ENCODE data around the gene IL18R1.

IL18R1 gene

GRCh38 chr2:102392942-102393341 lies 37.3 kb downstream of the IL18R1 start:
- peak; percentile 34 for DNase-seq

DNA sequence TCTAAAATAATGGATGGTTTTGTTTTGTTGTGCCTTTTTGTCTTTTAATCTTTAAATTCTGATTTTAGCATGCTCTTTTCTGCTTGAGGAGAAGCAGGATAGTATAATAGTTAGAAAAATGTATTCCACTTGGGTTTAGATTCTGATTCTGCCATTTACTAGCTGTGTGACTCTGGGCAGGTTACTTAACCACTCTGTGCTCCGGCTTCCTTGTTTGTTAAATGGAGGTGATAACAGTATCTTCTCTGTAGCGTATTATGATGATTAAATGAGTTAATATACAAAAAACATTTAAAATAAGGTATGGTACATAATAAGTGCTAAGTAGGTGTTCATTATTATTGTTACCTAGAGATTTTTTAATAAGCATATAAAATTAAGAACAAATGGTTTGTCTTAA lies 40.4 kb downstream of the IL18R1 start:
- DNase-seq, result no peak

DNA sequence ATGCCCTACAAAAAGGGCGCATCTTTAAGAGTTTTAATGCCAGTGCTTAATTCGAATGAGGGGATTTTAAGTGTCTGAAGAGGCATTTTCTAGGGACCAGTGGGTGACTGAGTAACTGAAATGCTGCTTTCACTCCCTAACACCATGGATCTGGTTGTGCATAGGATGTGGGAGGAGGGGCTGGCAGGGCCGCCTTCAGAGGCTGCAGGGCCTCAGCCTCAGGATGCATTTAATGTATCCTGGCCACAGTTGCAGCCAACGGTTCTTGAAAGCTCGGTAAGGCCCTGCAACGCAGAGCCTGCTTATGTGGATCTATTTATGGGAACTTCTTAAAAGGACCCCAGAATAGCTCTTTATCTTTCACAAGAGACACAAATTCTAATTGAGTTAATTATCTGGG lies 41.6 kb downstream of the IL18R1 start:
- no peak for DNase-seq

DNA sequence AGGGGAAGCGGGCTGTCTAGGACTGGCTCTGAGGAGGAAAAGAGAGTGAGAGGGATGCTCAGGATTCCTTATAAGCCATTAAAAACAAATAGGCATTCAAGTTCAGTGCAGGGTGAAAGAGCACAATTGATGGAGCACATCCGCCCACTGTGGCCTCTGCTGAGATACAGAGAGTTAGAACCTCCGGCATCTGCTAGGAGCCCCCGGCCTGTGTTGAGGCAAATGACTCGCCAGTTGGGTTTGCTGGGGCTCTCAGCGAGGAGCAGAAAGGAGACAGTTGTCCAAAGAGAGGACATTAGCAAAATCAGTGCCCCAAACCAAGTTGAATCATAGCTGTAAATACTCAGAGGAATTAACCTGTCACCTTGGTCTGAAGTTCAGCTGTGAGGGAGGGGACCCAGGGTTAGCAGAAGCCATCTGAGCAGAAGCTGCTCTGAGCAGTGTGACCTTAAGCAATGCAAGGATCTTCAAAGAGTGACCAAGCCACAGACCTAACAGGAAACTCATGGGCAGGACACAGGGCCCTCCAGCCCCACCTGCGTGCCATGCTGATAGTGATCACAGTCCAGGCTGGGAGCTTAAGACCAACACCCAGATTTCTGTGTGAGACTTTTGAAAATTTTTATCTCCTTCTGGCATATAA lies 44.0 kb downstream of the IL18R1 start:
- DNase-seq, result no peak

- peak; percentile 18 for DNase-seq
These were observed 45.9 kb downstream of the IL18R1 start for GRCh38 chr2:102401456-102401855.

- no peak for DNase-seq
These were observed 46.3 kb downstream of the IL18R1 start for GRCh38 chr2:102401865-102402264.

DNA sequence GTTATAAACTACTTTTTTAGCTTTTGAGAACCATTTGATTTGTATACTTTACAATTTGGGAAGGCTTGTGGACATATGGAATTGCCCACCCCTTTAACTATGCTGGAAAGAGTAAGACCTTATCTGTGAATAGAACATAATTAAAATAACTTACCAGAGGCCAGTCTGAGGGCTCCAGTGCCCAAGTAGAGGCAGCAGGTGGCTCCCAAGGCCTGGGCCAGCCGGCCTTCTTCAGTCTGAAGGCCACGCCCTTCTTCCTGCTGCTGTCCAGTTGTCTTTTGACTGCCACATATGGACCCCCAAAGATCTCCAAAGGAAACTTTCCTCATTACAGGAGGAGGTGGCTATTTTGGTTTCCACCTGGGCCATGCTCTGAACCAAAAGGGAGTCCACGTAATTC lies 55.4 kb downstream of the IL18R1 start:
- no peak for DNase-seq

DNA sequence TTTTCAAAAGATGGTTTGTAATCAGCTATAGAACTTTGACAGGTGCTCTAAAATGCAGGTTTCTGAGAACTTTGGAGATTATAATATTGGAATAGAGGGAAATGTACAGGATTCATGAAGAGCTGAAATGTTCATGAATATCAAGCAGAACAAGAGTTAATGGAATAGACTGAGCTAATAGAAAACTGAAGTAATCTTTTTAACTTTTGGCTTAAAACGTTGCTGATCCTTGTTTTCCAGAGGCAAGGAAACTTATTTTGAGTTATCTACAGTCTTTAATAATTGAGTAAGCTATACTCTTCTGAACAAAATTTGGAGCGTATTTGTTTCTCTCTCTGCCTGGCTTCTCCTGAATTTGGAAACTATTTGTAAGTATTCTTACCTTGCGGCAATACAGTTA lies 56.6 kb downstream of the IL18R1 start:
- DNase-seq, result peak; percentile 39

DNA sequence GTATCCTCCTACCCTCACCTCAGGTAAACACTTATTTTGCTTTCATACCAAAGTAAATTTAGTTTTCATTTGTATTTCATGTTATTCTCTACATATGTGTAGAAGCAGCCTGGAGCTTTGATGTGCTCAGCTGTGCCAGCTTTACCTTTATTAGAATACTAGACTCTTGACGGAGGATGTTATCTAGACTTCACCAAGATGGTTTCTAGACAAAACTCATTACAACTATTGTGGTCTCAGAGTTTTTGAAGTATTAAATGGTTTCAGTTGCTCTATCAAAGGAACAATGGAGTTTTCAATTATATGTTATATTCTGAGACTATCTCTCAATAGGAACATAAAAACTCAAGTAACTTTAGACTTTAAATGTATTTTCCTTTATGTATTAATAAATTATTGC lies 62.4 kb downstream of the IL18R1 start:
- peak; percentile 67 for DNase-seq

DNA sequence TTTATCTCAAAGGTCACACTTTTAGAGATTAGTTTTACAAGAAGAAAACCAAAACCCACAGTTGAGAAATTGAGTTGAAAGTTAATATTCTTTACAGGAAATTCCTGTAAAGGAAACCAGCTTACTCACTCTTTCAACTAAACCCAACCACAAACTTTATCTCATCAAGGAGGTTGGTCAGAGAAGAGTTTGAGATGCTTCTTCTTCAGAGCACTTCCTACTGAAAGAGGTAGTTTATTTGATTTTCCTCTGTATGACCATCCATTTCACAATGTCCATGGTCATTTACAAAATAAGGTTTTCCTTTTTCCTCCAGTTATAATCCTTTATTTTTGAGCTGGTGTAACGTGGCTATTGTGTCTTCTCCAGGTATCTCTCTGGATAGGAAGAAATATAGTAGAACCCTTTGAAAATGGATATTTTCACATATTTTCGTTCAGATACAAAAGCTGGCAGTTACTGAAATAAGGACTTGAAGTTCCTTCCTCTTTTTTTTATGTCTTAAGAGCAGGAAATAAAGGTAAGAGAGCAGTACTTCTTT lies 62.9 kb downstream of the IL18R1 start:
- DNase-seq, result peak; percentile 95

- DNase-seq, result peak; percentile 77
These were observed 64.7 kb downstream of the IL18R1 start for GRCh38 chr2:102420290-102420689.

DNA sequence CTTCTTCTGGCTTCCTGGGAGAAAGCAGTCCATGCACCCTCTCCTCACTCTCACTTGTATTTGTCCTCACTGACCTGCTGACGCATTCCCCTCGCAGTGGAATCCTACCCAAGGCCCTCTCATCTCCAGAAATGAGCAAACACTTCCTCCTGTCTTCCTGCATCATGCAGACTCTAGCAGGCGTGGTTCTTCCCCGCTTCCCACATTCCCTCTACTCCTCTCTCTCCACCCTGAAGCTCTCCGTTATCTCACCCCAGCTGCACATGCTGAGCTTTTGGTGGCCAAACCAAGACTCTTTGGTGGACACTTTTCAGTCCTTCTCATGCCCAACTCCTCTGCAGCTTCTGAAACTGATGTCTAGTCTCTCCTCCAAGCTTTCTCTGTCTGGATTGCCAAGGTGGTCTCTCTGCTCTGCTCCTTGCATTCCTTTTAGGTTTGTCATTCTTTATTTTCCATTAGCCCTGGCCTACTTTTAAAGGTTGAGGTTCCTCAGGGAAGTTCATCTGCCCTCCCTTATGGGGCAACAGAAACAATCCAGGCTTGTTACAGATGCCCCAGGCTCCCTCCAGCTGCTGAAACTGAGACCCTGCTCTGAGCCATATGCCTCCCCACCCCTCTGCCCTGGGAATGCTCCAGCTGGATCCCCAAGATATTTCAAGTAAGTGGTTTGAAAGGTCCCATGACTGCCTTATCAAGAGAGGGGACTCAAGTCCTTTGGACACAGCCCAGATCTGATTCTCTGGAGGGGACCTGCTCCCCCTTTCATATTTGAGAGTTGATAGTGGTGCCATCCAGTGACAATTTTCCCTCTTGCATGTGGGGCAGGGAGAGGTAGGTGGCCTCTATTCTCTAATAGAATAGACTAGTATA lies 66.5 kb downstream of the IL18R1 start:
- peak; percentile 79 for DNase-seq

DNA sequence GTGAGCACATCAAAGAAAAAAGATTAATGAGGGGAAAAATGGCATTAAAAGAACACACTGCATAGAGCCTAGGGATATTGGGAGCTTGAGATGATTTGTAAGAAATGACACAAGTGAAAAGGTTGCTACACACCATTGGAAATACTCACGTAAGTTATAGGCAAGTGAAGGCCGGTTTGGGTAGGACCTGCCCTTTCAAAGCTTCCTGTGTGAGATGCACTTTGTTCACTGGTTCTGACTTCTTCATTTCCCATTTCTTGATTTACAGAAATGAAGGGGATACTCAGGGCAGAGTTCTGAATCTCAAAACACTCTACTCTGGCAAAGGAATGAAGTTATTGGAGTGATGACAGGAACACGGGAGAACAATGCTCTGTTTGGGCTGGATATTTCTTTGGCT lies 67.3 kb downstream of the IL18R1 start, which contains the start of gene IL18RAP:
IL18RAP (plus strand) TSS at position 251 of the 400 bp plus-strand sequence; CDS start at position 369, 118 bp downstream.
- DNase-seq, result no peak

- DNase-seq, result no peak
These were observed 67.8 kb downstream of the IL18R1 start for GRCh38 chr2:102423368-102423767.

- no peak for DNase-seq
These were observed 69.2 kb downstream of the IL18R1 start for GRCh38 chr2:102424754-102425153.

DNA sequence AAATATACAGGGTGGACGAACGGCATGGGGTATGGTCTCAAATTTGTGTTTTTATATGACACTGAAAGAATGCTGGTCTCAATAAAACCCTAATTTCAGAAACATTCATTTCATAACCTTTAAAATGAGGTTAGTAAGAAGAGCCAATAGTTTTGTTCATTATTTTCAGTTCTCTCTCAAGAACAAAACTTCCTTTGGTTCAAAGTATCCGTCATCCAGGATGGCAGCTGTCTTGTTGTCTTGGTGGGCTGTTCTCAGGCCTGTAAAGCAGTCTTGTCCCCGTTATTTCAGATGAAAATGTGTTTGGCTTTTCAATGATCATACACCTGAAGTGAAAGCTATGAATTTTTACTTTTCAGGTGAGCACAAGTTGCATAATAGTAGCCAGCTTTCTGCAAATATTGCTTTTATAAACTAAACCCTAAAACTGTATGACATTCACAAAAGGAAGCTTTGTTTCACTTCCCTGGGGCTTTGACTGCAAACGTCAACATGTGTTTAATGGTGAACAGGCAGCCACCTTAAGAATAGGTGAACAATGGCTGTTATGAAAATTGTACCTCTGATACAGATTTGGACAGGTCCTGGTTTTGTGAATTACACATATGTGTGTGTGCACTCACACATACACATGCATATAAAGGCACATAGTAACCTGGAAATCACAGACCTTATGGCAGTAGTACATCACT lies 70.0 kb downstream of the IL18R1 start:
- no peak for DNase-seq

DNA sequence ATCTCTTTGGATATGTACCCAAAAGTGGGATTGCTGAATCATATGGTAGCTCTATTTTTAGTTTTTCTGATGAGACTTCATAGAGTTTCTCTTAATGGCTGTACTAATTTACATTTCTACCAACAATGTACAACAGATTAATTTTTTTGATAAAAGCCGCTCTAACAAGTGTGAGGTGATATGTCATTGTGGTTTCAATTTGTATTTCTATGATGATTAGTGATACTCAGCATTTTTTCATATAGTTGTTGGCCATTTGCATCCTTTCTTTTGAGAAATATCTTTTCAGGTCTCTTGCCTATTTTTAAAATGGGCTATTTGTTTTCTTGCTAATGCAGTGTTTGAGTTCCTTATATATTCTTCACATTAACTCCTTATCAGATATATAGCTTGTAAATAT lies 71.7 kb downstream of the IL18R1 start:
- no peak for DNase-seq

DNA sequence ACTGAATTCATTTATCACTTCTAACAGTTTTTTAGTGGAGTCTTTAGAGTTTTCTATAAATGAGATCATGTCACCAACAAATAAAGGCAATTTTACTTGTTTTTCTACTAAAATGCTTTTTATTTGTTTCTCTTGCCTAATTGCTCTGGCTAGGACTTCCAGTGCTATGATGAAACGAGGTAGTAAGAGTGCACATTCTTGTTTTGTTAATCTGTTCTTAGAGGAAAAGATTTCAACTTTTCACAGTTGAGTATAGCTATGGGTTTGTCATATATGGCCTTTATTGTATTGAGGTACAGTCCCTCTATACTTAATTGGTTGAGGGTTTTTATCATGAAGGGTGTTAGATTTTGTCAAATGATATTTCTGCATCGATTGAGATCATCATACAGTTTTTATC lies 73.0 kb downstream of the IL18R1 start:
- DNase-seq, result no peak

GRCh38 chr2:102432386-102432785 lies 76.8 kb downstream of the IL18R1 start:
- DNase-seq, result no peak

DNA sequence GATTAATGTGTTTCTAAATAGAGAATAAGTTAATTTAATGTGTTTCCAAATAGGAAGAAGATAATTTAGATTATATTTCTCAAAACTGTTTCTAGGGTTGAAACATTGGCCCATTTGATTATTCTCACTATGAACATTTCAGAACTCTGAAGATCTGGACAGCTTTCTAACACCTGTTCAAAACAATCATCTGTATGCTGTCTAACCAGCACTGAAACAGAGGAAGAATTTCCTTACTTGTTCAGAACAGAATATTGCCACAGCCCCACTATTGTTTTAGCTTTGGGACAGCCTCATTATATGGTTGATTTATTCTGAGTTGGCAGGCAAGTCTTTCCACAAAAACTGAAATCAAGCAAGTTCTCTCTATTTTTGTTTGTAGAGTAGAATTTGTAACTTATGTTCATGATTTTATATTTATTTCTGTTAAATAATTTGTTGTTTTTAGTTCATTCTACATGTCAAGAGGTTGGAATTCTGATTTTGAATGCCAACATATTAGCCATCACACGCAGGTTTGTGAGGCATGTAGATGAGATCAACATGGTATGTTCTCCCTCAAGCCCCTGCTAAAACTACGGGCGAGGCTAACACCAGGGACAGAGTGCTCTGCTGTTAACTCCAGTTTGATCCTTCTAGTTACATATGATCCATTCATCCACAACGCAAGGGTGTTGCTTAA lies 78.5 kb downstream of the IL18R1 start:
- no peak for DNase-seq

GRCh38 chr2:102434655-102435381 lies 79.2 kb downstream of the IL18R1 start:
- no peak for DNase-seq

GRCh38 chr2:102435741-102436140 lies 80.1 kb downstream of the IL18R1 start:
- DNase-seq, result no peak
